ENCODE results near the gene MAMSTR.
"Not testable (repeated sequence)": the region's sequence is repeated elsewhere in the genome, so short reads cannot be mapped to it uniquely, and the experiment has no call there.

Gene MAMSTR, protein sequence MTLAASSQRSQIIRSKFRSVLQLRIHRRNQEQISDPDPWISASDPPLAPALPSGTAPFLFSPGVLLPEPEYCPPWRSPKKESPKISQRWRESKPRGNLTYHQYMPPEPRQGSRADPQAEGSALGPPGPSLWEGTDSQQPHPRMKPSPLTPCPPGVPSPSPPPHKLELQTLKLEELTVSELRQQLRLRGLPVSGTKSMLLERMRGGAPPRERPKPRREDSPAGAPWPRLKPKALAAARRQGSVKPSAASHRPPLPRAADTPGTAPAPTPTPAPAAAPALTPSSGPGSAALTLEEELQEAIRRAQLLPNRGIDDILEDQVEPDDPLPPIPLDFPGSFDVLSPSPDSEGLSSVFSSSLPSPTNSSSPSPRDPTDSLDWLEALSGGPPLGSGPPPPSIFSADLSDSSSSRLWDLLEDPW

DNA sequence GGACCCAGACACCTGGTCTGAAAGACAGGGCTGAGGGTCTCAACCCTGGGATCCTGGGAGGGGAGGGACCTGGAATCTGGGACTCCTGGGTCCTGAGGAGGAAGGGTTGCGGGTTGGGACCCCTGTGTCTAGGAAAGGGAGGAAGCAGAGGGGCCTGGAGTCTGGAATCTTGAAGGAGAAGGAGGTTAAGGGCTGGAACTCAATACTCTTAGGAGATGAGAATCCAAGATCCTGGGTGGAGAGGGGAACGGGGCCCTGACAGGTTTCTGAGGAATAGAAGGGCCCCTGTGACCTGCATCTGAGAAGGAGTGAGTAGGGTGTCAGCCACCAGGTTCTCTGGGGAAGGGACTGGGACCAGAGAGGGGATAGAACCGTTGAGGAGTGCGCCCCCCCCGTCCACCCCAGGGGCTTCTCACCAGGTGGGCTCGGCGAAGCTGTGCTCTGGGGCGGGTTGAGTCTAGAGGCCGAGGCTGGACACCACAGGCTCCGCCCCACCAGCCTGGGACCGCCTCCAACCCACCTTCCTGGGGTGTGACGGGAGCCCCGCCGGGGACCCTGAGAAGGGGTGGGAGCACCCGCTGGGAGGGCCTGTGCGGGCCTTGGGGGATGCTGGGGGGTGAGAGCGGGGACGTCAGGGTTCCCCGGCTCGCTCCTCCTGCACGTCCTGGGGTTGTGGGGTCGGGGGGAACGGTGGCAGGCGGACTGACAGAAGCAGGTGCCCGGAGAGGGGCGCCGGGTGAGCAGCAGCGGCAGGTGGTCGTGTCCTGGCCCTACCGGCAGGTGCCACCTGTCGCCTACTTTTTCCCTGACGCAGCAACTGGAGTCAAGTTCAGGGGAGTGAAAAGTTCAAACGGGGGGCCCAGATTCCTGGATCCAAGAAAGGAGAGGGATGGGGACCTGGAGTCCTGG lies at the start of gene MAMSTR:
TSS of gene MAMSTR (minus strand) at position 463 of the 909 bp plus-strand sequence. CDS start 694 bp downstream, outside the sequence.
- DNase-seq = peak; percentile 83

DNA sequence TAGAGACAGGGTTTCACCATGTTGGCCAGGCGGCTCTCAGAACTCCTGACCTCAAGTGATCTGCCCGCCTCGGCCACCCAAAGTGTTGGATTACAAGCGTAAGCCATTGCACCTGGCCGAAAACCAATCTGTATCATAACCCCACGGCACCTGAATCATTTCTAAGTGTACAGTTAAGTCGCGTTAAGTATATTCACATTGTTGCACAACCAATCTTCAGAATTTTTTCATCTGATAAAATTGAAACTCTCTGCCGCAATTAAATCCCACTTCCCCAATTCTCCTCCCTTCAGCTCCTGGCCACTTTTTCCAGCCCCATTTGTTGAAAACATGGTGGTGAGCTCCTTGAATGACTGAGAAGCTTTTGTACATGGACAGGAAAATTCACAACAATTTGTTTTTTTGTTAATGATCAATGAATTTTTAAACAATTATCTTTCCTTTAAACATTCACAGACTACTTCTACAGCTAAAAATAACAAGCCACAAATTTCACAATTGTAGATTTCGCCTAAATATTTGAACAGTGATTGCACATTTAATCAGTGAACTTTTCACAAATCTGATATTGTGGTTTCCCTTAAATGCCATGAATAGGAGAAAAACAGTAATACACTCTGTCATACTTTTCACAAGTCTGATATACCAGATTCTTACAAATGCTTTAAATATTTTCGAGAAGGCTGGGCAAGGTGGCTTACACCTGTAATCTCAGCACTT lies 49.6 kb upstream of the MAMSTR start:
- no peak for DNase-seq

- not testable (repeated sequence) for DNase-seq
Observed at GRCh38 chr19:48768171-48768753, 48.7 kb upstream of the MAMSTR start.

DNA sequence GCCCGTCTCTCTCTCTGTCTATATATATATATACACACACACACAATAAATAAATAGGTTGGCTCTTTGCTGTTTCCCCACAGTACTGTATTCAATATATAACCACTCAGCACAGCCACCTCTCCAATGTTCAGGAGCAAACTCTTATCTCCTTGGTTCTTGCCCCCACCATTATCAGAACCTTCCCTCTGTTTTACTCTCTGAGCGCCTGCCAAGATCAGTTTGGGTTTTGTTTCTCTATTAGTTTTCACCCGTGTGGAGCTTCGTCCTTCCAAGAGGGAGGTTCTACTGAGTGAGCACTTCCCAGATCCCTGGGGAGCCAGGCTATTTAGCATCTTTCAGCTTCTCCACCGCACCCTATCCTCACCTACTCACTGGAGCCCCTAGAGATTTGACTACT lies 46.3 kb upstream of the MAMSTR start:
- DNase-seq = not testable (repeated sequence)

- DNase-seq = no peak
Observed at GRCh38 chr19:48760504-48761205, 41.1 kb upstream of the MAMSTR start.

DNA sequence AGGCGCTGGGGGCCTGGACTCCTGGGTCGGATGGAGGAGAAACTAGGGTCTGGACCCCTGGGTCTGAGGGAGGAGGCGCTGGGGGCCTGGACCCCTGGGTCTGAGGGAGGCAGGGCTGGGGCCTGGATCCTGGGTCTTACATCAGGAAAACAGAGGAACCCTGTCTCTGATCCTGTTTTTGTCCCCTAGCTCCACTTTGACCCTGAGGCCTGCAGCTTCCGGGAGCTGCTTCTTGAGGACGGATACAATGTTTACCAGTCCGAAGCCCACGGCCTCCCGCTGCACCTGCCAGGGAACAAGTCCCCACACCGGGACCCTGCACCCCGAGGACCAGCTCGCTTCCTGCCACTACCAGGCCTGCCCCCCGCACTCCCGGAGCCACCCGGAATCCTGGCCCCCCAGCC lies 38.2 kb upstream of the MAMSTR start:
- DNase-seq = no peak

DNA sequence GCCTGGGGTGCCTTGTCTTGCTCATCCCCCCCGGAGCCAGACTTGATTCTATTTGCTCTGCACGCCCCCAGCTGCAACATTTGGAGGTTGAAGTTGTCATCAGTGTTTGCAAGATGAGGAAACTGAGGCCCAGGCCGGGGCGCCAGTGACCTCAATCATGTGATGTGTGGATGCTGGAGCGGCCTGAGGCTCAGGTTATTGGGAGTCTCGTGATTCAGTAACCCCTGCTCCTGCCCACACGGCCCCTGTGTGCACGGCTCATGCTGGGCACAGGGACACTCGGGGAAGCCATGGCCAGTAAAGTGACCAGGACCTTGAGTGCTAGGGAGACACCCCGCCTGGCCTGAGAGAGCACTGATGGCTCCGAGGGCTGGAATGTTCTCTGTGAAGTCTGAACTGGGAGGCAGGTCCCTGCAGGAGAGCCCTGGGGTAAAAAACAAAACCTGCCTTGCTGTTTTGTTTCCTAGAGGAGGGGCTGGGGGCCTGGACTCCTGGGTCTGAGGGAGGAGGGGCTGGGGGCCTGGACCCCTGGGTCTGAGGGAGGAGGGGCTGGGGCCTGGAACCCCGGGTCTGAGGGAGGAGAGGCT lies 37.7 kb upstream of the MAMSTR start:
- DNase-seq = no peak

DNA sequence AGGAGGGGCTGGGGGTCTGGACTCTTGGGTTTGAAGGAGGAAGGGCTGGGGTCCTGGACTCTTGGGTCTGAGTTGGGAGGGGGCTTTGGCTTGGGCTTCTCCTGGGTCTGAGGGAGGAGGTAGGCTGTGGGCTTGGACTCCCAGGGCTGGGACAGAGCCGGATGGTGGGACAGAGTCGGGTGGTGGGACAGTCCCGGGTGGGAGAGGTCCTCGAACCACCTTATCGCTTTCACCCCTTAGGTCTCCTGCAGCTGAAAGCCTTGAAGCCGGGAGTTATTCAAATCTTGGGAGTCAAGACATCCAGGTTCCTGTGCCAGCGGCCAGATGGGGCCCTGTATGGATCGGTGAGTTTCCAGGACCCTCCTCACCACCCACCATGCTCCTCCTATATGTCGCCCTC lies 37.2 kb upstream of the MAMSTR start:
- DNase-seq = no peak

DNA sequence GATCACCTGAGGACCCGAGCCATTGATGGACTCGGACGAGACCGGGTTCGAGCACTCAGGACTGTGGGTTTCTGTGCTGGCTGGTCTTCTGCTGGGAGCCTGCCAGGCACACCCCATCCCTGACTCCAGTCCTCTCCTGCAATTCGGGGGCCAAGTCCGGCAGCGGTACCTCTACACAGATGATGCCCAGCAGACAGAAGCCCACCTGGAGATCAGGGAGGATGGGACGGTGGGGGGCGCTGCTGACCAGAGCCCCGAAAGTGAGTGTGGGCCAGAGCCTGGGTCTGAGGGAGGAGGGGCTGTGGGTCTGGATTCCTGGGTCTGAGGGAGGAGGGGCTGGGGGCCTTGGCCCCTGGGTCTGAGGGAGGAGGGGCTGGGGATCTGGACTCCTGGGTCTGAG lies 36.7 kb upstream of the MAMSTR start:
- no peak for DNase-seq

- DNase-seq = no peak
Observed at GRCh38 chr19:48755787-48756186, 36.3 kb upstream of the MAMSTR start.

- no peak for DNase-seq
Observed at GRCh38 chr19:48755084-48755641, 35.6 kb upstream of the MAMSTR start, which contains the start of gene FGF21. Gene FGF21, plus strand, starts transcription at chr19:48755524. Its CDS starts 713 bp downstream, at chr19:48756237.

DNA sequence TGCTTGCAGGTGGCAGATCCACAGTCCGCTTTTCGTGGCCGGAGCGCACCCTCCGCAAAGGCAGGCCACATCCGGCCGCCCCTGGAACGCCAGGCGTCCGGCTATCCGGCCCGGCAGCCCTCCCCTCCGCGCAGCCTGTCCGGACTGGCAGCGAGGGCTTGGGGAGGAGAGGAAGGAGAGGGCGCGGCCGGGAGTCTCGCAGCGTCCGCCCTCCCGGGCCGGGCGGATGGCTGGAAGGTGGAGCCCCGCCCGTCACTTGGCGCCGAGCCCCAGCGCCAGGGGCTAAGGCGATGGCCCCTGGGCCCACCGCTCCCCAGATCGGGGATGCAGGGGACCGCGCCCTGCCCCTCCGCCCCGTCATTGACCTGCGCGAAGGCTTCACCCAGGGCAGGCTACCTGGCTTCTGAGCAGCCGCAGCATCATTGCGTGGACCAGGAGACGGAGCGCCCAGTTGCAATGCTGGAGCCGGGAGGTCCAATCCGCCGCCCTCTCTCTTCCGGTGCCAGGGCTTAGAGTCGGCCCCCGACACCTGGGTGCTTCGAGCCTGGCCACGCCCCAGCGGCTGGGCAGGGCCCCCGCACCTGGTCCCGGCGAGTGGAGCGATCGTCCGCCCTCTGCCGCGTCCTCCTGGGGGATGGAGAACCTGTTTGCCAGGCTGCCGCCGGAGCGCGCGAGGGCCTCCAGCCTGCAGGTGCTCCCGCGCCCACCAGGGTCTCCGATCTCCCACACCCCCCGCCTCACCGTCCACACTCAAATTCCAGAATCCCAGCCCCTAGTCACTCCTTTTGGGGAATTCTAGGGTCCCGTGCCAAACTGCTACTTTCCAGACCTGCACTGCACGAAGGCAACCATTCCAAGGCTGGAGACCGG lies 33.2 kb upstream of the MAMSTR start, which contains the start of gene FUT1:
TSS of gene FUT1 (minus strand) at position 146 of the 870 bp plus-strand sequence. CDS start 1,360 bp downstream, outside the sequence.
- peak; percentile 56 for DNase-seq

DNA sequence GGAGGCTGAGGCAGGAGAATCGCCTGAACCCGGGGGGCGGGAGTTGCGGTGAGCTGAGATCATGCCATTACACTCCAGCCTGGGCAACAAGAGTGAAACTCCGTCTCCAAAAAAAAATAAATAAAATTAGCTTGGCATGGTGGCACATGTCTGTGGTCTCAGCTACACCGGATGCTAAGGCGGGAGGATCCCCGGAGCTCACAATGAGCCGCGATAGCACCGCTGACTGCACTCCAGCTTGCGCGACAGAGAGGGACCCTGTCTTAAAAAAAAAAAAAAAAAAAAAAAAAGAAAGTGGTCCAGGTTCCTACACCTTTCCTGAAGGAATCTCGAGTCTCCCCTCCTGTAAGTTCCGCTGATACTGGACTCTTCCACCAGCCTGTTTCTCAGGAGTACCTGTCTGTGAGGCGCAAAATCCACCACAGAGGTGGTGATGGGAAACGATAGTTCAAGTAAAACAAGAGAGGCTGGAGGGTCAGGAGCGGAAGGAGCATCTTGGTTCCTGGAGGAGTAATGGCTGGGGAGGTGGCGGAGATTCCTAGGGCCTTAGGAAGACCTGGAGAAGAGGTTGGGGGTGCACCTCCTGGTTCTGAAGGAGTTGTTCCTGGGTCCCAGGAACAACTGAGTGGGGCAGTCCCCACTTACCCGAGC lies 32.4 kb upstream of the MAMSTR start:
- no peak for DNase-seq

- DNase-seq = peak; percentile 15
Observed at GRCh38 chr19:48750771-48751504, 31.4 kb upstream of the MAMSTR start.

- DNase-seq = no peak
Observed at GRCh38 chr19:48750351-48750750, 30.8 kb upstream of the MAMSTR start.

GRCh38 chr19:48749571-48750198 lies 30.2 kb upstream of the MAMSTR start:
- no peak for DNase-seq

GRCh38 chr19:48746738-48747575 lies 27.4 kb upstream of the MAMSTR start, which contains the start of gene IZUMO1:
Gene IZUMO1, minus strand, starts transcription at chr19:48746909. Its CDS starts 1,050 bp downstream, at chr19:48745859.
- peak; percentile 87 for DNase-seq
